Measurements from ENCODE around the gene MMD2. TPM values are rescaled to one million over a fixed set of nuclear protein-coding genes. Genes with fewer than 3 reads are reported as not detected.

The MMD2 gene
- total and polyA plus RNA-seq, 4 donors = not detected

GRCh38 chr7:4873071-4873944 is 85.7 kb downstream of the MMD2 start:
- Histone ChIP-seq H3K36me3 (ENCODE audit: control insufficient read depth in 4 of 4, insufficient read depth in 4 of 4, low read length in 4 of 4) (peaks cover 0 to 19% (median 10%) of the 10 kb centered on the region in 4 donors), H3K27me3 (ENCODE audit: control insufficient read depth in 3 of 3, insufficient read depth in 3 of 3, low read length in 2 of 3) (no peaks in the 10 kb centered on the region), H3K27ac (ENCODE audit: low read depth in 1 of 2, low read length in 1 of 2) (no peak overlapping the region), H3K9ac (ENCODE audit: insufficient read depth in 1 of 2, low read length in 2 of 2) (no peak overlapping the region), H3K4me1 (ENCODE audit: control insufficient read depth in 5 of 5, insufficient read depth in 5 of 5, low read length in 5 of 5) (peaks cover 0 to 40% (median 10%) of the 10 kb centered on the region in 5 donors), H3K4me3 (no peak overlapping the region), H3K9me3 (ENCODE audit: control insufficient read depth in 4 of 4, insufficient read depth in 3 of 4, low read length in 3 of 4) (peaks cover 0 to 1% (median under 1%) of the 10 kb centered on the region in 4 donors)
- 91 to 93% methylated on average over 31 of the region's 31 CpGs for WGBS, 2 donors
- no peak for TF ChIP-seq CTCF (IDR thresholded peaks at IDR 0.05; ENCODE audit: control extremely low read depth, extremely low read depth)
- ATAC-seq (ENCODE audit: insufficient read depth, low FRiP score) = no peak
- no peak for DNase-seq

DNA sequence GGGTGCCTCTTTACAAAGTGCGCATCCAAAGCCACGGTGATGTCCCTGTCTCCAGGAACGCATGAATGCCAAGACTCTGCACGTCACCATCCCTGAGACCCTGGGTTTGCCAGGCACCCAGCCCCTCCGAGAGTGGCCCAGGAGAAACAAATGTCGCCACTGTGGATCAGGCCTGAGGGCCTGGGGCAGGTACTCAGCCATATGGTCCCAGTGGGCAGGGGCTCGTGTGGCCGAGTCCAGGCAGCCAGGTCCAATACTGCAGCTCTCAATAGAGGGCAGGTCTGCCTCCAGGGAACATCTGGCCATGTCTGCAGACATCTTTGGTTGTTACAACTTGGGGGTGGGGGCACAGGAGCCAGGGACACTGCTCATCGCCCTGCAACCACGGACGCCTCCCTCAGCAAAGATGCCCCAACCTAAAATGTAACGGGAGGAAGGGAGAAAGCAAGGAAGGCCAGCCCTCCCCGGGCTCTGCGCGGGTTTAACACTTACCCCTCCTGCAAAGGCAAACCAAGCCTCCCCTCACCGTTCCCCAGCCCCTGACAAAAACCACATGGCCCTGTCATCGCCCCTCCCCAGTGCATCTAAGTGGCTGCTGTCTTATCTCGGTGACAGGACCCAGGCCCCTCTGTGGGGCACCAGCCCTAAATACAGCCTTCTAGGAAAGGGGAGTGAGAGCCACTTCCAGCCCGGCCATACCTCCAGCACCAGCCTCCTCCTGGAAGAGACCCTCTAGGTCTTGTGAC is 86.9 kb downstream of the MMD2 start:
- DNase-seq (peak; percentile 73 to 82 (median 77)), ATAC-seq (ENCODE audit: insufficient read depth, low FRiP score) (no peak)
- no peak for TF ChIP-seq CTCF (IDR thresholded peaks at IDR 0.05; ENCODE audit: control extremely low read depth, extremely low read depth)
- Histone ChIP-seq H3K9me3 (ENCODE audit: control insufficient read depth in 4 of 4, insufficient read depth in 3 of 4, low read length in 3 of 4) (peaks cover 0 to 2% (median under 1%) of the 10 kb centered on the region in 4 donors), H3K27ac (ENCODE audit: low read depth in 1 of 2, low read length in 1 of 2) (no peak overlapping the region), H3K4me3 (no peak overlapping the region), H3K27me3 (ENCODE audit: control insufficient read depth in 3 of 3, insufficient read depth in 3 of 3, low read length in 2 of 3) (no peaks in the 10 kb centered on the region), H3K4me1 (ENCODE audit: control insufficient read depth in 5 of 5, insufficient read depth in 5 of 5, low read length in 5 of 5) (peaks cover 0 to 40% (median 10%) of the 10 kb centered on the region in 5 donors), H3K36me3 (ENCODE audit: control insufficient read depth in 4 of 4, insufficient read depth in 4 of 4, low read length in 4 of 4) (peaks cover 0 to 14% (median 8%) of the 10 kb centered on the region in 4 donors), H3K9ac (ENCODE audit: insufficient read depth in 1 of 2, low read length in 2 of 2) (no peak overlapping the region)
- WGBS, 2 donors = 69 to 83% methylated on average over 19 of the region's 19 CpGs

- Histone ChIP-seq H3K4me3 (no peak overlapping the region), H3K9ac (ENCODE audit: insufficient read depth in 1 of 2, low read length in 2 of 2) (no peak overlapping the region), H3K27ac (ENCODE audit: low read depth in 1 of 2, low read length in 1 of 2) (no peak overlapping the region), H3K4me1 (ENCODE audit: control insufficient read depth in 5 of 5, insufficient read depth in 5 of 5, low read length in 5 of 5) (peaks cover 0 to 40% (median 10%) of the 10 kb centered on the region in 5 donors), H3K9me3 (ENCODE audit: control insufficient read depth in 4 of 4, insufficient read depth in 3 of 4, low read length in 3 of 4) (peaks cover 0 to 3% (median under 1%) of the 10 kb centered on the region in 4 donors), H3K36me3 (ENCODE audit: control insufficient read depth in 4 of 4, insufficient read depth in 4 of 4, low read length in 4 of 4) (peaks cover 0 to 11% (median 4%) of the 10 kb centered on the region in 4 donors), H3K27me3 (ENCODE audit: control insufficient read depth in 3 of 3, insufficient read depth in 3 of 3, low read length in 2 of 3) (no peaks in the 10 kb centered on the region)
- DNase-seq (no peak), ATAC-seq (ENCODE audit: insufficient read depth, low FRiP score) (no peak)
- WGBS, 2 donors = 56 to 68% methylated on average over 23 of the region's 23 CpGs
- TF ChIP-seq CTCF (IDR thresholded peaks at IDR 0.05; ENCODE audit: control extremely low read depth, extremely low read depth) = no peak
These were observed 87.8 kb downstream of the MMD2 start for GRCh38 chr7:4871056-4871680.
